ENCODE results near the gene ADRA2C. TPM values are rescaled to one million over a fixed set of nuclear protein-coding genes. Genes with fewer than 3 reads are reported as not detected.

ADRA2C gene
- polyA plus RNA-seq, 1 of the 3 experiments (the other 2 are of a cell fraction), result 0.15 TPM

DNA sequence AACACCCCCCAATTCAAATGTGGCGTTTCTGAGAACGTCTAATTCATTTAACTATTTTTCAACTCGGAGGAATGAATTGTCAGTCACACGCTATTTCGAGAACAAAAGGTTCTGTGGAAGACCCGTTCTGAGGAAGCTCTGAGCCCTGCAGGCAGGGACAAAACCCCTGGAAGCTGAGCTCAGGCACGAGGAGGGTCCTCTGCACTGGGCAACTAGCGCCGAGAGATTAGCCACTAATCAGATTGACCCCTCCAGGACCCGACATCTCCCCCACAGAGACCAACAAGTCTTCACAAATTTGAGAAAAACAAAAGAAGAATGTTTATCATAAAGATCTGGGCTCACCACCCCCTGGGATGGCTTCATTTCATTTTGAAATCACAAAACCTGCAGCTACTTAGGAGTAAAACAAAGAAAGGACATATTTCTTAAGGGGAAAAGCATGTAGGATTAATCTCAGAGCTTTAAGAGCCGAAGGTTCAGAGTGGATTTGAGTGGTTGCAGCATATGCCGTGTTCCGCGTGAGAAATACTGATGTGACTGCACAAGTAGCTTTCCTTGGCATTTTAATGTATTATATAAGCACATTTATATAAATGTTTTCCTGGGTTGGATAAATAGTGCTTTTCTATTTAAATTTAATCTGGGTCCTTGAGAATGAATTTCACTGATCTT, 41.8 kb downstream of the ADRA2C start:
- Histone ChIP-seq H3K9me3 (no peaks in the 10 kb centered on the region), H3K4me1 (ENCODE audit: control insufficient read depth in 1 of 2, insufficient read depth in 2 of 2, low read depth in 1 of 2, low read length in 1 of 2) (peaks cover 0 to 6% of the 10 kb centered on the region in 2 experiments; a peak in 1 of 4 replicates), H3K9me2 (no peaks in the 10 kb centered on the region), H3K9ac (no peak overlapping the region), H3K79me2 (ENCODE audit: insufficient read depth) (no peaks in the 10 kb centered on the region), H3K4me3 (ENCODE audit: low read depth in 2 of 2, low read length in 1 of 2) (no peak overlapping the region), H3F3A (replicated peaks; ENCODE audit: insufficient read depth) (no peaks in the 10 kb centered on the region), H3K27me3 (ENCODE audit: insufficient read depth) (no peaks in the 10 kb centered on the region), H3K27ac (ENCODE audit: low read depth in 2 of 2, low read length in 1 of 2) (no peak overlapping the region), H2AFZ (ENCODE audit: low read depth) (no peak overlapping the region), H4K20me1 (ENCODE audit: insufficient read depth) (no peaks in the 10 kb centered on the region), H3K4me2 (no peak overlapping the region), H3K36me3 (replicated peaks in 1 of 2; ENCODE audit: control insufficient read depth in 1 of 2, insufficient read depth in 2 of 2, low read length in 1 of 2) (no peaks in the 10 kb centered on the region)
- POLR2A ChIA-PET, result no interaction called here
- no peak for DNase-seq
- 38% methylated on average over 14 of the region's 14 CpGs for WGBS (ENCODE audit: low lambda C conversion rate)
- CTCF ChIA-PET, result interaction anchor here (0.8 to 1.3 kb wide), 4 partner anchors 16 to 73 kb away, joined by 3 to 4 read pairs (median 4); no protein-coding TSS in a partner anchor
- TF ChIP-seq FOSL2 (IDR thresholded peaks at IDR 0.05; ENCODE audit: borderline replicate concordance, low read depth) (no peak), MXI1 (IDR thresholded peaks at IDR 0.05; ENCODE audit: low read depth, low read length) (no peak), EP300 (IDR thresholded peaks at IDR 0.05; ENCODE audit: borderline replicate concordance in 1 of 2, low read depth in 1 of 2, low read length in 1 of 2) (no peak), SMC3 (IDR thresholded peaks at IDR 0.05; ENCODE audit: low read depth, low read length) (no peak), TEAD4 (IDR thresholded peaks at IDR 0.05; ENCODE audit: borderline replicate concordance, insufficient read depth) (no peak), RXRA (IDR thresholded peaks at IDR 0.05; ENCODE audit: borderline replicate concordance, low read depth) (no peak), NFIC (IDR thresholded peaks at IDR 0.05; ENCODE audit: borderline replicate concordance) (no peak), ELF1 (IDR thresholded peaks at IDR 0.05) (no peak)
- TF ChIP-seq, protein P1, sequence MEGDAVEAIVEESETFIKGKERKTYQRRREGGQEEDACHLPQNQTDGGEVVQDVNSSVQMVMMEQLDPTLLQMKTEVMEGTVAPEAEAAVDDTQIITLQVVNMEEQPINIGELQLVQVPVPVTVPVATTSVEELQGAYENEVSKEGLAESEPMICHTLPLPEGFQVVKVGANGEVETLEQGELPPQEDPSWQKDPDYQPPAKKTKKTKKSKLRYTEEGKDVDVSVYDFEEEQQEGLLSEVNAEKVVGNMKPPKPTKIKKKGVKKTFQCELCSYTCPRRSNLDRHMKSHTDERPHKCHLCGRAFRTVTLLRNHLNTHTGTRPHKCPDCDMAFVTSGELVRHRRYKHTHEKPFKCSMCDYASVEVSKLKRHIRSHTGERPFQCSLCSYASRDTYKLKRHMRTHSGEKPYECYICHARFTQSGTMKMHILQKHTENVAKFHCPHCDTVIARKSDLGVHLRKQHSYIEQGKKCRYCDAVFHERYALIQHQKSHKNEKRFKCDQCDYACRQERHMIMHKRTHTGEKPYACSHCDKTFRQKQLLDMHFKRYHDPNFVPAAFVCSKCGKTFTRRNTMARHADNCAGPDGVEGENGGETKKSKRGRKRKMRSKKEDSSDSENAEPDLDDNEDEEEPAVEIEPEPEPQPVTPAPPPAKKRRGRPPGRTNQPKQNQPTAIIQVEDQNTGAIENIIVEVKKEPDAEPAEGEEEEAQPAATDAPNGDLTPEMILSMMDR (IDR thresholded peaks at IDR 0.05), result no peak

DNA sequence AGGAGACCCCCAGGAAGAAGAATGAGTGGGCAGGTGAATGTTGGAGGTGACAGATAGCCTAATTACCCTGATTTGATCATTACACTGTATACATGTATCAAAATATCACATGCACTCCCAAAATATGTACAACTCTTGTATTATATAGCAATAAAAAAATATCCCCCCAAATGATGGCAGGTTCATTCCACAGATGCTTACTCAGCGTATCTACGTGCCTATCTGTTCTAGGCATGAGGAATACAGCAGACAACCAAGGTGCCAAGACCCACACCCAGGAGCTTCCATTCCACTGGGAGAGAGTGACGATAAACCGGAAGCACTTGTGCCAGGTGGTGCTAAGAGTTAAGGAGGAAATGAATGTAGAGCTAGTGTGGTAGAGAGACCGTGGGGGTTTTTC, 42.4 kb downstream of the ADRA2C start:
- POLR2A ChIA-PET, result no interaction called here
- no peaks in the 10 kb centered on the region for H3K9me2 ChIP-seq
- H3K4me3 ChIP-seq (ENCODE audit: low read depth in 2 of 2, low read length in 1 of 2), result no peak overlapping the region
- H3K27me3 ChIP-seq (ENCODE audit: insufficient read depth), result no peaks in the 10 kb centered on the region
- no peaks in the 10 kb centered on the region for H3F3A ChIP-seq (replicated peaks; ENCODE audit: insufficient read depth)
- H3K27ac ChIP-seq (ENCODE audit: low read depth in 2 of 2, low read length in 1 of 2), result no peak overlapping the region
- no peak overlapping the region for H2AFZ ChIP-seq (ENCODE audit: low read depth)
- TF ChIP-seq, protein P2, sequence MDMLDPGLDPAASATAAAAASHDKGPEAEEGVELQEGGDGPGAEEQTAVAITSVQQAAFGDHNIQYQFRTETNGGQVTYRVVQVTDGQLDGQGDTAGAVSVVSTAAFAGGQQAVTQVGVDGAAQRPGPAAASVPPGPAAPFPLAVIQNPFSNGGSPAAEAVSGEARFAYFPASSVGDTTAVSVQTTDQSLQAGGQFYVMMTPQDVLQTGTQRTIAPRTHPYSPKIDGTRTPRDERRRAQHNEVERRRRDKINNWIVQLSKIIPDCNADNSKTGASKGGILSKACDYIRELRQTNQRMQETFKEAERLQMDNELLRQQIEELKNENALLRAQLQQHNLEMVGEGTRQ (IDR thresholded peaks at IDR 0.05; ENCODE audit: borderline replicate concordance, low read depth, low read length), result no peak
- no peaks in the 10 kb centered on the region for H4K20me1 ChIP-seq (ENCODE audit: insufficient read depth)
- no peak for DNase-seq
- no peaks in the 10 kb centered on the region for H3K36me3 ChIP-seq (replicated peaks in 1 of 2; ENCODE audit: control insufficient read depth in 1 of 2, insufficient read depth in 2 of 2, low read length in 1 of 2)
- H3K9ac ChIP-seq, result no peak overlapping the region
- CTCF ChIA-PET, result interaction anchor here (1.2 to 1.3 kb wide), 2 partner anchors 17 to 18 kb away, joined by 3 to 4 read pairs; no protein-coding TSS in a partner anchor
- 46% methylated on average over 5 of the region's 5 CpGs for WGBS (ENCODE audit: low lambda C conversion rate)
- peaks cover 0 to 6% of the 10 kb centered on the region in 2 experiments; a peak in 1 of 4 replicates for H3K4me1 ChIP-seq (ENCODE audit: control insufficient read depth in 1 of 2, insufficient read depth in 2 of 2, low read depth in 1 of 2, low read length in 1 of 2)
- no peaks in the 10 kb centered on the region for H3K9me3 ChIP-seq
- H3K4me2 ChIP-seq, result no peak overlapping the region
- no peaks in the 10 kb centered on the region for H3K79me2 ChIP-seq (ENCODE audit: insufficient read depth)
